Nephron (organoid): ENCODE measurements around the gene NPR2.

ENCODE experiments used
- H3K27ac Mint-ChIP-seq, 3 experiments: 2 replicates each; pipeline ENCODE4 v1.8.0; 2020; ENCODE audit warnings: mixed read lengths in 3 of 3, mild to moderate bottlenecking in 2 of 3, moderate library complexity in 1 of 3
- H3K27me3 Mint-ChIP-seq: 2 replicates; pipeline ENCODE4 v1.8.0; 2021; ENCODE audit warnings: low read depth, mild to moderate bottlenecking, moderate library complexity, mixed read lengths
- H3K36me3 Mint-ChIP-seq: 2 replicates; pipeline ENCODE4 v1.8.0; 2020; ENCODE audit warnings: low read depth, mixed read lengths
- H3K4me1 Mint-ChIP-seq: 2 replicates; pipeline ENCODE4 v1.8.0; 2020; ENCODE audit warnings: mixed read lengths
- H3K4me3 Mint-ChIP-seq, 3 experiments: 2 replicates each; pipeline ENCODE4 v1.8.0; 2020; ENCODE audit warnings: mild to moderate bottlenecking in 3 of 3, mixed read lengths in 3 of 3, moderate library complexity in 2 of 3
- H3K9me3 Mint-ChIP-seq: 2 replicates; pipeline ENCODE4 v1.8.0; 2020; ENCODE audit warnings: mixed read lengths
- TF ChIP-seq, protein P1 (sequence below), 3 experiments: fragments of 200-600 bp; sonication (generic); IDR thresholded peaks; one replicate each; pipeline ENCODE4 v1.5.0; 2021; ENCODE audit warnings: antibody characterized with exemption in 3 of 3; ENCODE audit not compliant: unreplicated experiment in 3 of 3

The NPR2 gene

GRCh38 chr9:35852267-35852815, 61.0 kb downstream of the NPR2 start:
- Mint-ChIP-seq H3K27me3 (no peaks in the 10 kb centered on the region), H3K4me1 (peaks cover 21% of the 10 kb centered on the region), H3K4me3 (no peak overlapping the region), H3K9me3 (no peaks in the 10 kb centered on the region), H3K36me3 (peaks cover 32% of the 10 kb centered on the region), H3K27ac (no peak overlapping the region)
- TF ChIP-seq, protein P1, sequence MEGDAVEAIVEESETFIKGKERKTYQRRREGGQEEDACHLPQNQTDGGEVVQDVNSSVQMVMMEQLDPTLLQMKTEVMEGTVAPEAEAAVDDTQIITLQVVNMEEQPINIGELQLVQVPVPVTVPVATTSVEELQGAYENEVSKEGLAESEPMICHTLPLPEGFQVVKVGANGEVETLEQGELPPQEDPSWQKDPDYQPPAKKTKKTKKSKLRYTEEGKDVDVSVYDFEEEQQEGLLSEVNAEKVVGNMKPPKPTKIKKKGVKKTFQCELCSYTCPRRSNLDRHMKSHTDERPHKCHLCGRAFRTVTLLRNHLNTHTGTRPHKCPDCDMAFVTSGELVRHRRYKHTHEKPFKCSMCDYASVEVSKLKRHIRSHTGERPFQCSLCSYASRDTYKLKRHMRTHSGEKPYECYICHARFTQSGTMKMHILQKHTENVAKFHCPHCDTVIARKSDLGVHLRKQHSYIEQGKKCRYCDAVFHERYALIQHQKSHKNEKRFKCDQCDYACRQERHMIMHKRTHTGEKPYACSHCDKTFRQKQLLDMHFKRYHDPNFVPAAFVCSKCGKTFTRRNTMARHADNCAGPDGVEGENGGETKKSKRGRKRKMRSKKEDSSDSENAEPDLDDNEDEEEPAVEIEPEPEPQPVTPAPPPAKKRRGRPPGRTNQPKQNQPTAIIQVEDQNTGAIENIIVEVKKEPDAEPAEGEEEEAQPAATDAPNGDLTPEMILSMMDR (IDR thresholded peaks at IDR 0.05; ENCODE audit: unreplicated experiment in 3 of 3): no peak

- no peaks in the 10 kb centered on the region for H3K9me3 Mint-ChIP-seq
Measured at GRCh38 chr9:35852876-35853865, 61.8 kb downstream of the NPR2 start.

DNA sequence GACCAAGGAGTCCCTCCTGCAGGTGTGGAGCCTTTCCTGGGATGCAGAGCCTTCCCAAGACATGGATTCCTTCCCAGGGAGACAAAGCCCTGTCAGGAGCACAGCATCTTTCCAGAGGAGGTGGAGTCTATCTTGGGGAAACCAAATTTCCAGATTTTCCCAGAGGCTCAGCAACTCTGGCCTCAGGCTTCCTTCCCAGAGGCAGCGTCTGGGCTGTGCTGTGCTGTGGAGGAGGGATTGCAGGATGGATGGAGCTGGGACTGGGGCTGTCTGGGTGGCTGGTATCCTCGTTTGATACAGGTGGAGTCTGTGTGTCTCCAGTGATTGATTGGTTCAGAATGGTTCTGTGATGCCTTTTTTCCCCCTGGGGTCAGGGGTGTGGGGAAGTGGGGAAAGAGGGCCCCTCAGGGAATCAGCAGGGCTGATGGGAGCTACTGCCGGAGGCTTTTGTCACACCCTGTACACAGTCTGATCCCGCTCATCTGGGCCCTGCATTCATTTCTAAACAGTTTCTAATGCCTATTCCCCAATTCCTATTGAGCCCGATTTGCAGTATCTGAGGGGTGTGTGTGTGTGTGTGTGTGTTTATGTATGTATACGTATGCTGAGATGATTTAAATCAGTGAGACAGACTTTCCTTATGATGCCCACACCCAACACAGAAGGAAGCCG, 62.8 kb downstream of the NPR2 start:
- TF ChIP-seq, protein P1 (IDR thresholded peaks at IDR 0.05; ENCODE audit: unreplicated experiment in 3 of 3): no peak
- Mint-ChIP-seq H3K36me3 (peaks cover 17% of the 10 kb centered on the region), H3K27me3 (no peaks in the 10 kb centered on the region)

More at GRCh38 chr9:35852876-35853865, 61.8 kb downstream of the NPR2 start:
- no peaks in the 10 kb centered on the region for H3K27me3 Mint-ChIP-seq
- peaks cover 13% of the 10 kb centered on the region for H3K4me1 Mint-ChIP-seq
- no peak overlapping the region for H3K4me3 Mint-ChIP-seq
- TF ChIP-seq, protein P1 (IDR thresholded peaks at IDR 0.05; ENCODE audit: unreplicated experiment in 3 of 3): no peak
- H3K36me3 Mint-ChIP-seq: peaks cover 24% of the 10 kb centered on the region
- H3K27ac Mint-ChIP-seq: no peak overlapping the region

DNA sequence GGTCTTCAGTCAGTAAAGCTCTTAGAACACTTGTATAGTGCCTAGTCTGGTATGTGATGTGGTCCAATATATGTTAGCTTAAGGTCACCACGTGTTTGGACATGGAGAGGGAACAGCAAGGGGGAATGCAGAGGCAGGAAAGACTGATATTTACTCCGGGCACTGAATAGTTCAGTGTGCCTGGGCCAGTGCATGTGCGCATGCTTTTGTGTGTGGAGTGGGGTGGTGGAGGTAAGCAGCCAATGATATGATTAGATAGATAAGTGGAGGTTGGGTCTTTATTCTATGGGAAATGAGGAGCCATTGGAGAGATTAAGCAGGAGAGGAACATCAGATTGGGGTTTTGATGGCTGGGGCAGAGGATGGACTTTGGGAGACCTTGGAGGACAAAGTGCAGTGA, 64.8 kb downstream of the NPR2 start:
- no peak overlapping the region for H3K4me3 Mint-ChIP-seq
- no peak overlapping the region for H3K27ac Mint-ChIP-seq
- TF ChIP-seq, protein P1 (IDR thresholded peaks at IDR 0.05; ENCODE audit: unreplicated experiment in 3 of 3): no peak
- H3K4me1 Mint-ChIP-seq: no peaks in the 10 kb centered on the region
- peaks cover 5% of the 10 kb centered on the region for H3K27me3 Mint-ChIP-seq
- H3K9me3 Mint-ChIP-seq: no peaks in the 10 kb centered on the region
- H3K36me3 Mint-ChIP-seq: peaks cover 7% of the 10 kb centered on the region

More for the DNA sequence above, 62.8 kb downstream of the NPR2 start:
- H3K4me1 Mint-ChIP-seq: peaks cover 5% of the 10 kb centered on the region
- H3K9me3 Mint-ChIP-seq: no peaks in the 10 kb centered on the region
- H3K4me3 Mint-ChIP-seq: no peak overlapping the region
- H3K27ac Mint-ChIP-seq: no peak overlapping the region

DNA sequence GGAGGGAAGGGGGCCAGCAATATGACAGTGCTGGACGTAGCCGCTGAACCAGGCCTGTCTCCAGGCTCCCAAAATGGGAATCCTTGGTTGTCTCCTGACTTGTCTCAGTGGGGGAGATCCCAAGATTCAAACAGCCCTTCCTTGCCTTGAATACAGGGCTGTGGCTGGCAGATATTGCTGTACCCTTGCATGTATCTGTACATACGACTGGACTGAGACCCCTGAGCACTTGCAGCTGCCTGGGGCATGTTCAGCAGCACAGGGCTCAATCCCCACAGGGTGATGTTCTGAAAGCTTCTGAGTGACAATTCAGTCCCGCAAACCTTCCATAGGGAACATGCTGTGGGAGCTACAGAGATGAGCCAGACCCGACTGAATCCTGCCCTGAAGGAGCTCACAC, 65.5 kb downstream of the NPR2 start:
- no peak overlapping the region for H3K4me3 Mint-ChIP-seq
- TF ChIP-seq, protein P1 (IDR thresholded peaks at IDR 0.05; ENCODE audit: unreplicated experiment in 3 of 3): no peak
- H3K4me1 Mint-ChIP-seq: no peaks in the 10 kb centered on the region

More for the DNA sequence above, 65.5 kb downstream of the NPR2 start:
- H3K9me3 Mint-ChIP-seq: no peaks in the 10 kb centered on the region
- no peak overlapping the region for H3K27ac Mint-ChIP-seq
- peaks cover 7% of the 10 kb centered on the region for H3K36me3 Mint-ChIP-seq
- H3K27me3 Mint-ChIP-seq: peaks cover 11% of the 10 kb centered on the region
